Ishikawa (cell line): ENCODE data around the gene SLC2A10.

Experiments used
- CEBPB ChIP-seq: IDR thresholded peaks from 2 replicates; pipeline ENCODE4 v1.6.1; 2012
- CREB1 ChIP-seq: IDR thresholded peaks from 2 replicates; pipeline ENCODE4 v1.6.1; 2012; ENCODE audit warnings: low read depth
- EGR1 ChIP-seq: IDR thresholded peaks from 2 replicates; pipeline ENCODE4 v1.6.1; 2012
- EP300 ChIP-seq: IDR thresholded peaks from 2 replicates; pipeline ENCODE4 v1.6.1; 2012; ENCODE audit warnings: borderline replicate concordance
- FOXM1 ChIP-seq: IDR thresholded peaks from 2 replicates; pipeline ENCODE4 v1.6.1; 2012; ENCODE audit warnings: low read depth, borderline replicate concordance
- NFIC ChIP-seq: IDR thresholded peaks from 2 replicates; pipeline ENCODE4 v1.6.1; 2012
- RAD21 ChIP-seq: IDR thresholded peaks from 2 replicates; pipeline ENCODE4 v1.6.1; 2012; ENCODE audit warnings: low read depth
- TAF1 ChIP-seq: IDR thresholded peaks from 2 replicates; pipeline ENCODE4 v1.6.1; 2012; ENCODE audit warnings: low read depth, mild to moderate bottlenecking
- TCF12 ChIP-seq: IDR thresholded peaks from 2 replicates; pipeline ENCODE4 v1.6.1; 2012; ENCODE audit warnings: low read depth
- TEAD4 ChIP-seq: IDR thresholded peaks from 2 replicates; pipeline ENCODE4 v1.6.1; 2012
- YY1 ChIP-seq: IDR thresholded peaks from 2 replicates; pipeline ENCODE4 v1.6.1; 2012; ENCODE audit warnings: low read depth
- ZBTB7A ChIP-seq: IDR thresholded peaks from 2 replicates; pipeline ENCODE4 v1.6.1; 2012; ENCODE audit warnings: low read depth
- TF ChIP-seq, protein P1 (sequence below): IDR thresholded peaks from 2 replicates; pipeline ENCODE4 v1.6.1; 2012
- TF ChIP-seq, protein P2 (sequence below): IDR thresholded peaks from 2 replicates; pipeline ENCODE4 v1.6.1; 2012; ENCODE audit warnings: low read depth, mild to moderate bottlenecking
- TF ChIP-seq, protein P3 (sequence below): IDR thresholded peaks from 2 replicates; pipeline ENCODE4 v1.6.1; 2012

SLC2A10 gene

DNA sequence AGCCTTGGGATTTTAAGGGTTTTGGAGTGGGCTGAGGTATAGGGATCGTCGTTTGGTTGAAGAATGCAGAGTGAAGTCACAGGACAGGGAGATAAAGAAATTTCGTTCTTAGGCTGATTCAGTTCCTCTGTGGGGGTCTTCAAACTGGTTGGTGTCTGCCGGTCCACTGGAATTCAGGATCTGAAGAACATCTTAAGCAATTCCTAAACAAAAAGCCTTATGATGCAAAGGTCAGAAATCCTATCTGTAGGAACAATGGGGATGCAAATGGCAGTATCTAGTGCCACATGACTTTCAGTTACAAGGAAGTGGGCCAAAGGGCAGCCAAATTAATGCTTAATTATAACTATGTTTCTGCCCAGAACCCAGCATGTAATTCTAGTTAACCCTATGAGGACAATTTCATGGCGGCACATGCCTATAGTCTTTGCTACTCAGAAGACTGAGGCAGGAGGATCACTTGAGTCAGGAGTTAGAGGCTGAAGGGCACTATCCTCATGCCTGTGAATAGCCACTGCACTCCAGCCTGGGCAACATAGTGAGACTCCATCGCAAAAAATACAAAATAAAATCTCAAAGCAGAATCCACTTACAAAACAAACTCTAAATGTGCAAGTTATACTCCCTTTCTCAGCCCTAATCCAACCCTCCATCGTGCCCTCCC, 4.6 kb upstream of the SLC2A10 start:
- no peak for TF ChIP-seq CEBPB
- TF ChIP-seq, protein P1, sequence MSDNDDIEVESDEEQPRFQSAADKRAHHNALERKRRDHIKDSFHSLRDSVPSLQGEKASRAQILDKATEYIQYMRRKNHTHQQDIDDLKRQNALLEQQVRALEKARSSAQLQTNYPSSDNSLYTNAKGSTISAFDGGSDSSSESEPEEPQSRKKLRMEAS = no peak
- no peak for TF ChIP-seq NFIC
- TF ChIP-seq EP300 = no peak
- TF ChIP-seq YY1 = no peak
- no peak for TF ChIP-seq ZBTB7A
- TF ChIP-seq RAD21 = no peak
- no peak for TF ChIP-seq EGR1
- TF ChIP-seq TCF12 = no peak
- TF ChIP-seq, protein P2, sequence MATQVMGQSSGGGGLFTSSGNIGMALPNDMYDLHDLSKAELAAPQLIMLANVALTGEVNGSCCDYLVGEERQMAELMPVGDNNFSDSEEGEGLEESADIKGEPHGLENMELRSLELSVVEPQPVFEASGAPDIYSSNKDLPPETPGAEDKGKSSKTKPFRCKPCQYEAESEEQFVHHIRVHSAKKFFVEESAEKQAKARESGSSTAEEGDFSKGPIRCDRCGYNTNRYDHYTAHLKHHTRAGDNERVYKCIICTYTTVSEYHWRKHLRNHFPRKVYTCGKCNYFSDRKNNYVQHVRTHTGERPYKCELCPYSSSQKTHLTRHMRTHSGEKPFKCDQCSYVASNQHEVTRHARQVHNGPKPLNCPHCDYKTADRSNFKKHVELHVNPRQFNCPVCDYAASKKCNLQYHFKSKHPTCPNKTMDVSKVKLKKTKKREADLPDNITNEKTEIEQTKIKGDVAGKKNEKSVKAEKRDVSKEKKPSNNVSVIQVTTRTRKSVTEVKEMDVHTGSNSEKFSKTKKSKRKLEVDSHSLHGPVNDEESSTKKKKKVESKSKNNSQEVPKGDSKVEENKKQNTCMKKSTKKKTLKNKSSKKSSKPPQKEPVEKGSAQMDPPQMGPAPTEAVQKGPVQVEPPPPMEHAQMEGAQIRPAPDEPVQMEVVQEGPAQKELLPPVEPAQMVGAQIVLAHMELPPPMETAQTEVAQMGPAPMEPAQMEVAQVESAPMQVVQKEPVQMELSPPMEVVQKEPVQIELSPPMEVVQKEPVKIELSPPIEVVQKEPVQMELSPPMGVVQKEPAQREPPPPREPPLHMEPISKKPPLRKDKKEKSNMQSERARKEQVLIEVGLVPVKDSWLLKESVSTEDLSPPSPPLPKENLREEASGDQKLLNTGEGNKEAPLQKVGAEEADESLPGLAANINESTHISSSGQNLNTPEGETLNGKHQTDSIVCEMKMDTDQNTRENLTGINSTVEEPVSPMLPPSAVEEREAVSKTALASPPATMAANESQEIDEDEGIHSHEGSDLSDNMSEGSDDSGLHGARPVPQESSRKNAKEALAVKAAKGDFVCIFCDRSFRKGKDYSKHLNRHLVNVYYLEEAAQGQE = no peak
- TF ChIP-seq TAF1 = no peak

DNA sequence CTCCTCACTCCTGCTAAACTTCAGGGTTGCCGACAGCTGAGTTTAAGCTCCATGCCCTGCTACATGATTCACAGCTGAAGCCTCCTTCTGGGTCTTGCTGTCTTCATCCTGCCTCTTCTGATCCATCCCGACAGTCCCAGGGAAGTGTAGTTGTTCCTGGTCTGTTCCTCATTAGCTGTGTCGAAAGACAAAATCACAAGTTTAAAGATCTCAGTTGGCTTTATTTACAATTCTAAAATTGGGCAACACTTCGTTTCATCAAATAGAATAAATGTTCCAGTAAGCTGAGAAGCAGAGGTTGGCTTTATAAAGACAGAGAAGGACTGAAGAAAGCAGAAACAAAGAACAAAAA, 4.1 kb upstream of the SLC2A10 start:
- TF ChIP-seq RAD21 = no peak
- TF ChIP-seq TAF1 = no peak
- TF ChIP-seq, protein P2 = no peak
- no peak for TF ChIP-seq ZBTB7A
- TF ChIP-seq TEAD4 = no peak
- TF ChIP-seq, protein P1 = no peak
- no peak for TF ChIP-seq FOXM1
- TF ChIP-seq NFIC = no peak
- no peak for TF ChIP-seq CREB1
- no peak for TF ChIP-seq EP300
- TF ChIP-seq YY1 = no peak

DNA sequence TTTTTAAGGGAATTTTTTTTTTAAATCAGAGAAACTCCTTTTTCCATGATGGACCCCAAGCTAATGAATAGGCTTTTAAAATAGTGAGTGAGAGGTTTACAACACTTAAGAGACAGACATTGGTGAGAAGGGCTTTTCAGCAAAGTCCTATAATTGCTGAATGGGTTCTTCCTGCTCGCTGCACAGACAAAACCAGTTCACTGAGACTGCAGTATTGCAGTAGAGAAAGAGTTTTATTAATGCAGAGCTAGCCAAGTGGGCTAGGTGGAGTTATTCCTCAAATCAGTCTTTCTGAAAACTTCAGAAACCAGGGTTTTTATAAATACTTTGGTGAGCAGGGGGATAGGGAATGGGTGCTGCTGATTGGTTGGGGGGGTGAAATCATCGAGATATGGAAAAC, 3.2 kb upstream of the SLC2A10 start:
- TF ChIP-seq CEBPB (no peak), TCF12 (no peak), FOXM1 (no peak), EP300 (no peak), EGR1 (no peak), NFIC (no peak), CREB1 (no peak), ZBTB7A (no peak)
- TF ChIP-seq, protein P3, sequence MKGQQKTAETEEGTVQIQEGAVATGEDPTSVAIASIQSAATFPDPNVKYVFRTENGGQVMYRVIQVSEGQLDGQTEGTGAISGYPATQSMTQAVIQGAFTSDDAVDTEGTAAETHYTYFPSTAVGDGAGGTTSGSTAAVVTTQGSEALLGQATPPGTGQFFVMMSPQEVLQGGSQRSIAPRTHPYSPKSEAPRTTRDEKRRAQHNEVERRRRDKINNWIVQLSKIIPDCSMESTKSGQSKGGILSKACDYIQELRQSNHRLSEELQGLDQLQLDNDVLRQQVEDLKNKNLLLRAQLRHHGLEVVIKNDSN = no peak

DNA sequence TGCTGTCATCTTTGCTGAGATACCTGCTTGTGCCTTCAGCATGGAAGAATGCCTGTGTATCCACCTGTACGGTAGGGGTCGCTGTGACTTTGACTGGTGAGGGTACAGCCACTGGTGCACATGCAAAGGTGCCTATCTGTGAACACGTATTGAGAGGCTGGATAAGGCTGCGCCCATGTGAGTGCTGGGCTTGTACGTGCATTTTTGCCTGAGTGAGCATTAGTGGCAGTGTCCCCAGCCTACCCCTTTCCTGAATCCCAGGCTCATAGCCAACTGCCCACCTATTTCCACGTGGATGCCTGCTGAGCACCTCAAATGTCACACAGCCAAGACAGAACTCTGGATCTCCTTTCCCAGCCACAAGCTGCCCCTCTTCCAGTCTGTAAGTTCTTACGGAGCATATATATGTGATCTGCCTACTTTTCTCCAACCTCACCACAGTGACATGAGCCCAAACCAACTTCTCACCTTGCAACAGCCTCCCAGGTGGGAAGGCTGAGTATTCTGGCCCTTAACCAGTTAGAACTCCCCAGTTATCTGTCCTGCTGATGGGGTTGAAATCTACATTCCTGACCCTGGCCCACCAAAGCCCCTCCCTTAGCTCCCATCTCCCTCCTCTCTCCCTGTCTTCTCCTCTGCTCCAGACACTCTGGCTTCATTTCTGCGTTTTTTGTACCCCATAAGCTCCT, 1.1 kb upstream of the SLC2A10 start:
- TF ChIP-seq EP300 (no peak), CEBPB (no peak), TAF1 (no peak), YY1 (no peak), EGR1 (no peak), TEAD4 (no peak), FOXM1 (no peak), NFIC (no peak), ZBTB7A (no peak), RAD21 (no peak), CREB1 (no peak), TCF12 (no peak)
- TF ChIP-seq, protein P1 = no peak
- TF ChIP-seq, protein P2 = no peak
- TF ChIP-seq, protein P3 = no peak
